ENCODE results near the gene ALKBH8. TPM values are rescaled to one million over a fixed set of nuclear protein-coding genes. Genes with fewer than 3 reads are reported as not detected.
"Not testable (repeated sequence)": the region's sequence is repeated elsewhere in the genome, so short reads cannot be mapped to it uniquely, and the experiment has no call there.

Gene ALKBH8
- total RNA-seq, 1 experiment from 2014 or later: 7.3 TPM

- CTCF ChIA-PET: interaction anchor here (1.1 to 6.6 kb wide), 6 partner anchors 8 to 203 kb away, joined by 4 to 63 read pairs (median 14); no protein-coding TSS in a partner anchor
- POLR2A ChIA-PET: interaction anchor here (1.3 kb wide), 1 partner anchor 121 kb away, joined by 4 read pairs; no protein-coding TSS in a partner anchor
- TF ChIP-seq CTCF (IDR thresholded peaks at IDR 0.05; ENCODE audit: unreplicated experiment): no peak
- no TSS peak for BruUV-seq (replicated peaks)
- H3K27ac Mint-ChIP-seq (ENCODE audit: low read depth, unreplicated experiment): no peak overlapping the region
- H3K9me3 Mint-ChIP-seq (ENCODE audit: unreplicated experiment): no peaks in the 10 kb centered on the region
- peaks cover 18% of the 10 kb centered on the region for H3K4me1 Mint-ChIP-seq (ENCODE audit: insufficient read depth, unreplicated experiment)
- H3K27me3 Mint-ChIP-seq (ENCODE audit: insufficient read depth, unreplicated experiment): peaks cover 15% of the 10 kb centered on the region
- intact Hi-C loops (cut with micrococcal nuclease): no loop called here
- H3K4me3 Mint-ChIP-seq (ENCODE audit: unreplicated experiment): no peak overlapping the region
- no peak for DNase-seq (ENCODE audit: unreplicated experiment)
- no peaks in the 10 kb centered on the region for H3K36me3 Mint-ChIP-seq (ENCODE audit: insufficient read depth, unreplicated experiment)
These were observed 2.3 kb upstream of the ALKBH8 start for GRCh38 chr11:107567739-107568335.

- H3K4me3 Mint-ChIP-seq (ENCODE audit: unreplicated experiment): peak overlapping the region; percentile 83
- intact Hi-C loops (cut with micrococcal nuclease): no loop called here
These were observed 1.0 kb upstream of the ALKBH8 start for GRCh38 chr11:107566569-107566968.

GRCh38 chr11:107565955-107566501, 493 bp upstream of the ALKBH8 start:
- Mint-ChIP-seq H3K4me3 (ENCODE audit: unreplicated experiment) (peak overlapping the region; percentile 83), H3K4me1 (ENCODE audit: insufficient read depth, unreplicated experiment) (peaks cover 23% of the 10 kb centered on the region), H3K27ac (ENCODE audit: low read depth, unreplicated experiment) (peak overlapping the region; percentile 82)
- intact Hi-C loops (cut with micrococcal nuclease); H3K9me3 Mint-ChIP-seq (ENCODE audit: unreplicated experiment); DNase-seq (ENCODE audit: unreplicated experiment); H3K27me3 Mint-ChIP-seq (ENCODE audit: insufficient read depth, unreplicated experiment); BruUV-seq (replicated peaks); H3K36me3 Mint-ChIP-seq (ENCODE audit: insufficient read depth, unreplicated experiment): not testable (repeated sequence)
- ChIA-PET POLR2A (interaction anchor here (1.3 to 3.3 kb wide), 6 partner anchors 8 to 293 kb away, joined by 4 to 17 read pairs (median 6); no protein-coding TSS in a partner anchor), CTCF (interaction anchor here (0.6 to 6.6 kb wide), 14 partner anchors 8 to 337 kb away, joined by 3 to 63 read pairs (median 4); no protein-coding TSS in a partner anchor)

More at GRCh38 chr11:107566569-107566968, 1.0 kb upstream of the ALKBH8 start:
- no peaks in the 10 kb centered on the region for H3K9me3 Mint-ChIP-seq (ENCODE audit: unreplicated experiment)
- peak overlapping the region; percentile 82 for H3K27ac Mint-ChIP-seq (ENCODE audit: low read depth, unreplicated experiment)
- H3K4me1 Mint-ChIP-seq (ENCODE audit: insufficient read depth, unreplicated experiment): peaks cover 23% of the 10 kb centered on the region
- DNase-seq (ENCODE audit: unreplicated experiment): no peak
- CTCF ChIA-PET: interaction anchor here (0.6 to 6.6 kb wide), 9 partner anchors 8 to 336 kb away, joined by 3 to 63 read pairs (median 4); no protein-coding TSS in a partner anchor
- POLR2A ChIA-PET: interaction anchor here (1.3 to 1.4 kb wide), 4 partner anchors 9 to 293 kb away, joined by 4 to 8 read pairs (median 4); no protein-coding TSS in a partner anchor
- BruUV-seq (replicated peaks): no TSS peak
- H3K27me3 Mint-ChIP-seq (ENCODE audit: insufficient read depth, unreplicated experiment): peaks cover 3% of the 10 kb centered on the region
- TF ChIP-seq CTCF (IDR thresholded peaks at IDR 0.05; ENCODE audit: unreplicated experiment): no peak
- no peaks in the 10 kb centered on the region for H3K36me3 Mint-ChIP-seq (ENCODE audit: insufficient read depth, unreplicated experiment)

GRCh38 chr11:107564877-107565218, 687 bp downstream of the ALKBH8 start:
- TF ChIP-seq CTCF (IDR thresholded peaks at IDR 0.05; ENCODE audit: unreplicated experiment): no peak
- intact Hi-C loops (cut with micrococcal nuclease): loop anchor here (5.0 kb wide), 2 partner anchors 332 to 1092 kb away; no protein-coding TSS in a partner anchor
- peak overlapping the region; percentile 83 for H3K4me3 Mint-ChIP-seq (ENCODE audit: unreplicated experiment)
- ChIA-PET POLR2A (interaction anchor here (0.6 to 3.3 kb wide), 10 partner anchors 9 to 294 kb away, joined by 3 to 17 read pairs (median 4); no protein-coding TSS in a partner anchor), CTCF (interaction anchor here (0.6 to 5.9 kb wide), 12 partner anchors 11 to 1617 kb away, joined by 3 to 89 read pairs (median 11); no protein-coding TSS in a partner anchor)
- TSS peak; percentile 39 for BruUV-seq (replicated peaks)
- no peaks in the 10 kb centered on the region for H3K36me3 Mint-ChIP-seq (ENCODE audit: insufficient read depth, unreplicated experiment)
- H3K27me3 Mint-ChIP-seq (ENCODE audit: insufficient read depth, unreplicated experiment): no peaks in the 10 kb centered on the region
- peak overlapping the region; percentile 82 for H3K27ac Mint-ChIP-seq (ENCODE audit: low read depth, unreplicated experiment)
- peaks cover 23% of the 10 kb centered on the region for H3K4me1 Mint-ChIP-seq (ENCODE audit: insufficient read depth, unreplicated experiment)
- H3K9me3 Mint-ChIP-seq (ENCODE audit: unreplicated experiment): no peaks in the 10 kb centered on the region
- DNase-seq (ENCODE audit: unreplicated experiment): peak; percentile 6
